Liver (tissue), 9 donors: Measurements from ENCODE around the gene HINT1. TPM values are rescaled to one million over a fixed set of nuclear protein-coding genes. Genes with fewer than 3 reads are reported as not detected.

Experiments
- DNase-seq: peaks from one replicate; pipeline ENCODE4 v3.0.0-alpha.2; 2017; ENCODE audit warnings: low spot score
- H3K27ac ChIP-seq, 2 donors: one replicate each; pipeline ENCODE4 v1.7.0; 2013; ENCODE audit warnings: inconsistent platforms in 2 of 2, low read length in 2 of 2, control low read depth in 1 of 2, low read depth in 1 of 2, mild to moderate bottlenecking in 1 of 2
- H3K27me3 ChIP-seq, 4 donors: one replicate each; pipeline versions ENCODE4 v1.6.1 to v1.7.0; 2013; ENCODE audit warnings: low read length in 3 of 4, inconsistent platforms in 1 of 4, mild to moderate bottlenecking in 1 of 4, moderate library complexity in 1 of 4; ENCODE audit not compliant: control insufficient read depth in 4 of 4, insufficient read depth in 4 of 4
- H3K36me3 ChIP-seq, 4 donors: one replicate each; pipeline versions ENCODE4 v1.6.1 to v1.7.0; 2013; ENCODE audit warnings: low read length in 3 of 4, mild to moderate bottlenecking in 3 of 4, low read depth in 1 of 4, moderate library complexity in 1 of 4; ENCODE audit not compliant: control insufficient read depth in 4 of 4, insufficient read depth in 3 of 4
- H3K4me1 ChIP-seq, 4 donors: one replicate each; pipeline versions ENCODE4 v1.6.1 to v1.7.0; 2013; ENCODE audit warnings: low read length in 3 of 4, mild to moderate bottlenecking in 3 of 4, moderate library complexity in 1 of 4; ENCODE audit not compliant: control insufficient read depth in 4 of 4, insufficient read depth in 4 of 4
- H3K4me3 ChIP-seq, 3 donors: one replicate each; pipeline versions ENCODE4 v1.6.1 to v1.7.0; 2013; ENCODE audit warnings: low read length in 3 of 3, control low read depth in 1 of 3, low read depth in 1 of 3, mild to moderate bottlenecking in 1 of 3
- H3K9ac ChIP-seq, 2 donors: one replicate each; pipeline ENCODE4 v1.7.0; 2013; ENCODE audit warnings: low read length in 2 of 2, mild to moderate bottlenecking in 2 of 2, moderate library complexity in 2 of 2, control low read depth in 1 of 2, low read depth in 1 of 2
- H3K9me3 ChIP-seq, 4 donors: one replicate each; pipeline versions ENCODE4 v1.6.1 to v1.7.0; 2013; ENCODE audit warnings: low read length in 3 of 4; ENCODE audit not compliant: control insufficient read depth in 4 of 4
- ATF3 ChIP-seq: IDR thresholded peaks from 2 replicates; pipeline ENCODE4 v1.6.1; 2016; ENCODE audit warnings: antibody characterized with exemption
- CTCF ChIP-seq: fragments of 150-350 bp; IDR thresholded peaks from 2 replicates; pipeline ENCODE4 v1.5.1; 2017; ENCODE audit warnings: improper control_type of control experiment, low read depth, low read length; ENCODE audit not compliant: missing input control
- EGR1 ChIP-seq, 2 donors: IDR thresholded peaks; 2 replicates each; pipeline ENCODE4 v1.6.1; 2016 to 2018; ENCODE audit warnings: antibody characterized with exemption in 2 of 2, low read depth in 2 of 2
- FOXA1 ChIP-seq: IDR thresholded peaks from 2 replicates; pipeline ENCODE4 v1.6.1; 2016; ENCODE audit warnings: antibody characterized with exemption
- FOXA2 ChIP-seq: IDR thresholded peaks from 2 replicates; pipeline ENCODE4 v1.6.1; 2016; ENCODE audit warnings: antibody characterized with exemption
- GABPA ChIP-seq, 2 donors: IDR thresholded peaks in 1 of 2; conservative IDR thresholded peaks in 1 of 2; 2 replicates each; pipeline ENCODE4 v1.6.1; 2016; ENCODE audit warnings: antibody characterized with exemption in 2 of 2, mild to moderate bottlenecking in 1 of 2, moderate library complexity in 1 of 2
- HNF4G ChIP-seq: IDR thresholded peaks from 2 replicates; pipeline ENCODE4 v1.6.1; 2016; ENCODE audit warnings: antibody characterized with exemption
- JUND ChIP-seq, 2 donors: IDR thresholded peaks; 2 replicates each; pipeline ENCODE4 v1.6.1; 2016; ENCODE audit warnings: antibody characterized with exemption in 2 of 2
- NR2F2 ChIP-seq: IDR thresholded peaks from 2 replicates; pipeline ENCODE4 v1.6.1; 2016; ENCODE audit warnings: antibody characterized with exemption
- REST ChIP-seq: IDR thresholded peaks from 2 replicates; pipeline ENCODE4 v1.6.1; 2016; ENCODE audit warnings: antibody characterized with exemption, mild to moderate bottlenecking
- RXRA ChIP-seq, 2 donors: IDR thresholded peaks; 2 replicates each; pipeline ENCODE4 v1.6.1; 2017 to 2018; ENCODE audit warnings: antibody characterized with exemption in 2 of 2, mild to moderate bottlenecking in 1 of 2
- SP1 ChIP-seq: IDR thresholded peaks from 2 replicates; pipeline ENCODE4 v1.6.1; 2018; ENCODE audit warnings: antibody characterized with exemption, mild to moderate bottlenecking
- TAF1 ChIP-seq: conservative IDR thresholded peaks from 2 replicates; pipeline ENCODE4 v1.6.1; 2016; ENCODE audit warnings: antibody characterized with exemption, mild to moderate bottlenecking
- YY1 ChIP-seq: IDR thresholded peaks from 2 replicates; pipeline ENCODE4 v1.6.1; 2016; ENCODE audit warnings: antibody characterized with exemption, mild to moderate bottlenecking
- ZBTB33 ChIP-seq: IDR thresholded peaks from 2 replicates; pipeline ENCODE4 v1.6.1; 2016; ENCODE audit warnings: antibody characterized with exemption
- WGBS: extraction: QIAGEN DNeasy Blood & Tissue Kit; methylation state at CpG from one replicate; pipeline ENCODE4 v1.1.7; 2013; 5-methylcytosine and 5-hydroxymethylcytosine counted together
- polyA plus RNA-seq, 2 donors: library from polyadenylated mRNA; stranded (reverse) in 1 of 2; unstranded in 1 of 2; fragments of 200-250 nt in 1 of 2; fragments of >200 nt in 1 of 2; fragmentation: Nextera tagmentation in 1 of 2; extraction: Ambion mirVana in 1 of 2; gene quantifications; one replicate each; pipeline versions ENCODE4 v1.2.1 to v1.2.3, GENCODE V29; 2013 to 2015
- total RNA-seq, 2 donors: library from RNA; depleted of rRNA; stranded (reverse); fragments of >200 nt; gene quantifications; one replicate each; pipeline ENCODE4 v1.2.3, GENCODE V29; 2014
- donor health status: healthy.
- donor health status: healthy.
- donor health status: healthy.
- donor health status: healthy.
- donor health status: healthy.

The HINT1 gene
- total and polyA plus RNA-seq, 4 donors, result 112 to 902 (median 314) TPM

GRCh38 chr5:131200560-131200959 lies 35.5 kb upstream of the HINT1 start:
- Histone ChIP-seq H3K9me3 (no peaks in the 10 kb centered on the region), H3K4me1 (no peaks in the 10 kb centered on the region), H3K36me3 (peaks cover 0 to 2% (median 0%) of the 10 kb centered on the region in 4 donors), H3K27me3 (no peaks in the 10 kb centered on the region), H3K9ac (no peak overlapping the region), H3K4me3 (no peak overlapping the region), H3K27ac (no peak overlapping the region)
- TF ChIP-seq ZBTB33 (no peak), GABPA (IDR thresholded peaks at IDR 0.05 in 1 of 2, conservative IDR thresholded peaks at IDR 0.05 in 1 of 2) (no peak), CTCF (no peak), RXRA (IDR thresholded peaks at IDR 0.05) (no peak), YY1 (no peak), EGR1 (IDR thresholded peaks at IDR 0.05; ENCODE audit: low read depth in 2 of 2) (no peak)
- no peak for DNase-seq
- WGBS, result 96% methylated on average over 3 of the region's 3 CpGs

GRCh38 chr5:131198625-131199024 lies 33.6 kb upstream of the HINT1 start:
- H3K4me1 ChIP-seq, result no peaks in the 10 kb centered on the region
- H3K9me3 ChIP-seq, result no peaks in the 10 kb centered on the region
- TF ChIP-seq YY1, result no peak
- no peak overlapping the region for H3K27ac ChIP-seq
- peaks cover 0 to 2% (median 0%) of the 10 kb centered on the region in 4 donors for H3K36me3 ChIP-seq
- no peak overlapping the region for H3K4me3 ChIP-seq
- no peak overlapping the region for H3K9ac ChIP-seq
- no peak for DNase-seq
- H3K27me3 ChIP-seq, result no peaks in the 10 kb centered on the region
- WGBS, result 97% methylated on average over 5 of the region's 5 CpGs

GRCh38 chr5:131196331-131196730 lies 31.3 kb upstream of the HINT1 start:
- no peaks in the 10 kb centered on the region for H3K4me1 ChIP-seq
- DNase-seq, result no peak
- 94% methylated on average over 4 of the region's 4 CpGs for WGBS
- TF ChIP-seq FOXA1 (no peak), YY1 (no peak), JUND (IDR thresholded peaks at IDR 0.05) (no peak), HNF4G (no peak), ZBTB33 (no peak), TAF1 (no peak), NR2F2 (no peak), REST (no peak), CTCF (no peak), GABPA (IDR thresholded peaks at IDR 0.05 in 1 of 2, conservative IDR thresholded peaks at IDR 0.05 in 1 of 2) (no peak), SP1 (no peak), FOXA2 (no peak), ATF3 (no peak)
- H3K9me3 ChIP-seq, result no peaks in the 10 kb centered on the region
- no peak overlapping the region for H3K27ac ChIP-seq
- no peak overlapping the region for H3K9ac ChIP-seq
- H3K36me3 ChIP-seq, result peaks cover 0 to 2% (median 0%) of the 10 kb centered on the region in 4 donors
- H3K4me3 ChIP-seq, result no peak overlapping the region
- no peaks in the 10 kb centered on the region for H3K27me3 ChIP-seq
